Measurements from ENCODE around the gene WDR6. TPM values are rescaled to one million over a fixed set of nuclear protein-coding genes. Genes with fewer than 3 reads are reported as not detected.

The WDR6 gene
- total RNA-seq, 1 donor from 2014 or later, result 168 TPM

DNA sequence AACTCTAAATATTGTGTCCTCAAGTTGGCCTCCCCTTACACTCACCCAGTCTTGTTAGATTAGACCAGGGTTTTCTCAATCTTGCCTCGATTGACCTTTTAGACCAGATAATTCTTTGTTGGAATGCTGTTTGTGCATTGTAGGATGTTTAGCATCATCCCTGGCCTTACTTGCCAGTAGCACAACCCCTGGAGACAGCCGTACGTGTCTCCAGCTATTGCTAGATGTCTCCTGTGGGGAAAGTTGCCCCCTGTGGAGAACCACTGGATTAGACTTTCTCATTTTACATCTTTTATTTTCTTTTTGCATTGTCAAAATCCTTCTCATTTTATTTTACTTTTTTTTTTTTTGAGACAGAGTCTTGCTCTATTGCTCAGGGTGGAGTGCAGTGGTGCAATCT is 2.2 kb downstream of the WDR6 start:
- Mint-ChIP-seq H3K4me3 (ENCODE audit: unreplicated experiment) (peak overlapping the region; percentile 26), H3K27ac (ENCODE audit: unreplicated experiment) (peak overlapping the region; percentile 76)

DNA sequence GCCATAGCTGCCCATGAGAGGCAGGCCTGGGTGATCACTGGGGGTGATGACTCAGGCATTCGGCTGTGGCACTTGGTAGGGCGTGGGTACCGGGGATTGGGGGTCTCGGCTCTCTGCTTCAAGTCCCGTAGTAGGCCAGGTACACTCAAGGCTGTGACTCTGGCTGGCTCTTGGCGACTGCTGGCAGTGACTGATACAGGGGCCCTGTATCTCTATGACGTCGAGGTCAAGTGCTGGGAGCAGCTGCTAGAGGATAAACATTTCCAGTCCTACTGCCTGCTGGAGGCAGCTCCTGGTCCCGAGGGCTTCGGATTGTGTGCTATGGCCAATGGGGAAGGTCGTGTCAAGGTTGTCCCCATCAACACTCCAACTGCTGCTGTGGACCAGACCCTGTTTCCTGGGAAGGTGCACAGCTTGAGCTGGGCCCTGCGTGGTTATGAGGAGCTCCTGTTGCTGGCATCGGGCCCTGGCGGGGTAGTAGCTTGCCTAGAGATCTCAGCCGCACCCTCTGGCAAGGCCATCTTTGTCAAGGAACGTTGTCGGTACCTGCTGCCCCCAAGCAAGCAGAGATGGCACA is 5.3 kb downstream of the WDR6 start:
- Mint-ChIP-seq H3K9me3 (ENCODE audit: low read depth) (no peaks in the 10 kb centered on the region), H3K4me1 (ENCODE audit: low read depth) (peaks cover 38% of the 10 kb centered on the region), H3K27me3 (ENCODE audit: low read depth) (no peaks in the 10 kb centered on the region), H3K27ac (ENCODE audit: unreplicated experiment) (no peak overlapping the region), H3K4me3 (ENCODE audit: unreplicated experiment) (no peak overlapping the region), H3K36me3 (ENCODE audit: low read depth) (peaks cover 22% of the 10 kb centered on the region)
- DNase-seq (ENCODE audit: low spot score), result no peak
- TF ChIP-seq, protein P1, sequence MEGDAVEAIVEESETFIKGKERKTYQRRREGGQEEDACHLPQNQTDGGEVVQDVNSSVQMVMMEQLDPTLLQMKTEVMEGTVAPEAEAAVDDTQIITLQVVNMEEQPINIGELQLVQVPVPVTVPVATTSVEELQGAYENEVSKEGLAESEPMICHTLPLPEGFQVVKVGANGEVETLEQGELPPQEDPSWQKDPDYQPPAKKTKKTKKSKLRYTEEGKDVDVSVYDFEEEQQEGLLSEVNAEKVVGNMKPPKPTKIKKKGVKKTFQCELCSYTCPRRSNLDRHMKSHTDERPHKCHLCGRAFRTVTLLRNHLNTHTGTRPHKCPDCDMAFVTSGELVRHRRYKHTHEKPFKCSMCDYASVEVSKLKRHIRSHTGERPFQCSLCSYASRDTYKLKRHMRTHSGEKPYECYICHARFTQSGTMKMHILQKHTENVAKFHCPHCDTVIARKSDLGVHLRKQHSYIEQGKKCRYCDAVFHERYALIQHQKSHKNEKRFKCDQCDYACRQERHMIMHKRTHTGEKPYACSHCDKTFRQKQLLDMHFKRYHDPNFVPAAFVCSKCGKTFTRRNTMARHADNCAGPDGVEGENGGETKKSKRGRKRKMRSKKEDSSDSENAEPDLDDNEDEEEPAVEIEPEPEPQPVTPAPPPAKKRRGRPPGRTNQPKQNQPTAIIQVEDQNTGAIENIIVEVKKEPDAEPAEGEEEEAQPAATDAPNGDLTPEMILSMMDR (IDR thresholded peaks at IDR 0.05), result no peak

More for the DNA sequence above, 2.2 kb downstream of the WDR6 start:
- Mint-ChIP-seq H3K9me3 (ENCODE audit: low read depth) (no peaks in the 10 kb centered on the region), H3K36me3 (ENCODE audit: low read depth) (peaks cover 11% of the 10 kb centered on the region), H3K27me3 (ENCODE audit: low read depth) (no peaks in the 10 kb centered on the region), H3K4me1 (ENCODE audit: low read depth) (peaks cover 35% of the 10 kb centered on the region)
- DNase-seq (ENCODE audit: low spot score), result no peak
- TF ChIP-seq, protein P1 (IDR thresholded peaks at IDR 0.05), result no peak

DNA sequence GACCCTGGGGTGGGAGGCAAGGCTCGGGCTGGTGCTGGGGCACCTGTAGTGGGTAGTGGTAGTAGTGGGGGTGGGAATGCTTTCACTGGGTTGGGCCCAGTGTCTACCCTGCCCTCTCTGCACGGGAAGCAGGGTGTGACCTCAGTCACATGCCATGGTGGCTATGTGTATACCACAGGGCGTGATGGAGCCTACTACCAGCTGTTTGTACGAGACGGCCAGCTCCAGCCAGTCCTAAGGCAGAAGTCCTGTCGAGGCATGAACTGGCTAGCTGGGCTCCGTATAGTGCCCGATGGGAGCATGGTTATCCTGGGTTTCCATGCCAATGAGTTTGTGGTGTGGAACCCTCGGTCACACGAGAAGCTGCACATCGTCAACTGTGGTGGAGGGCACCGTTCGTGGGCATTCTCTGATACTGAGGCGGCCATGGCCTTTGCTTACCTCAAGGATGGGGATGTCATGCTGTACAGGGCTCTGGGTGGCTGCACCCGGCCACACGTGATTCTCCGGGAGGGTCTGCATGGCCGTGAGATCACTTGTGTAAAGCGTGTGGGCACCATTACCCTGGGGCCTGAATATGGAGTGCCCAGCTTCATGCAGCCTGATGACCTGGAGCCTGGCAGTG is 6.0 kb downstream of the WDR6 start:
- no peaks in the 10 kb centered on the region for H3K27me3 Mint-ChIP-seq (ENCODE audit: low read depth)
- H3K4me1 Mint-ChIP-seq (ENCODE audit: low read depth), result peaks cover 35% of the 10 kb centered on the region
- DNase-seq (ENCODE audit: low spot score), result no peak
- no peak overlapping the region for H3K27ac Mint-ChIP-seq (ENCODE audit: unreplicated experiment)
- TF ChIP-seq, protein P1 (IDR thresholded peaks at IDR 0.05), result no peak
- peaks cover 22% of the 10 kb centered on the region for H3K36me3 Mint-ChIP-seq (ENCODE audit: low read depth)
- no peak overlapping the region for H3K4me3 Mint-ChIP-seq (ENCODE audit: unreplicated experiment)
- H3K9me3 Mint-ChIP-seq (ENCODE audit: low read depth), result no peaks in the 10 kb centered on the region

DNA sequence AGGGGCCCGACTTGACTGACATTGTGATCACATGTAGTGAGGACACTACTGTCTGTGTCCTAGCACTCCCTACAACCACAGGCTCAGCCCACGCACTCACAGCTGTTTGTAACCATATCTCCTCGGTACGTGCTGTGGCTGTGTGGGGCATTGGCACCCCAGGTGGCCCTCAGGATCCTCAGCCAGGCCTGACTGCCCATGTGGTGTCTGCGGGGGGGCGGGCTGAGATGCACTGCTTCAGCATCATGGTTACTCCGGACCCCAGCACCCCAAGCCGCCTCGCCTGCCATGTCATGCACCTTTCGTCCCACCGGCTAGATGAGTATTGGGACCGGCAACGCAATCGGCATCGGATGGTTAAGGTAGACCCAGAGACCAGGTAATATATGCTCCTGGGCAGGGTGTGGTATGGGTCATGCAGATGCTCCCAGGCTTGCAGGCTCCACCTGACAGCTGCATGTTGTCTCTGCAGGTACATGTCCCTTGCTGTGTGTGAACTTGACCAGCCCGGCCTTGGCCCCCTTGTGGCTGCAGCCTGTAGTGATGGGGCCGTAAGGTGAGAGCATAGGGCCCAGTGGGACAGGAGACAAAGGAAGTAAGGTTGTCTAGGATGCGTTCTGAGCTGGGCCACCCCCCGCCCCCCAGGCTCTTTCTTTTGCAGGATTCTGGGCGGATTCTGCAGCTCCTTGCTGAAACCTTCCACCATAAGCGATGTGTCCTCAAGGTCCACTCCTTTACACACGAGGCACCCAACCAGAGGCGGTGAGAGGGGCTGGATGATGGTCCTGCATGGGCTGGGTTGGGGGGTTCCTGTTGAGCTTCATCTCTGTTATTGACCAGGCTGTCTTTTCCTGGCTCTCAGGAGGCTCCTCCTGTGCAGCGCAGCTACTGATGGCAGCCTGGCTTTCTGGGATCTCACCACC is 6.8 kb downstream of the WDR6 start:
- TF ChIP-seq, protein P1 (IDR thresholded peaks at IDR 0.05), result peak; percentile 75
- Mint-ChIP-seq H3K9me3 (ENCODE audit: low read depth) (no peaks in the 10 kb centered on the region), H3K27ac (ENCODE audit: unreplicated experiment) (no peak overlapping the region), H3K4me1 (ENCODE audit: low read depth) (peaks cover 32% of the 10 kb centered on the region), H3K27me3 (ENCODE audit: low read depth) (no peaks in the 10 kb centered on the region), H3K4me3 (ENCODE audit: unreplicated experiment) (no peak overlapping the region), H3K36me3 (ENCODE audit: low read depth) (peaks cover 22% of the 10 kb centered on the region)
- no peak for DNase-seq (ENCODE audit: low spot score)

DNA sequence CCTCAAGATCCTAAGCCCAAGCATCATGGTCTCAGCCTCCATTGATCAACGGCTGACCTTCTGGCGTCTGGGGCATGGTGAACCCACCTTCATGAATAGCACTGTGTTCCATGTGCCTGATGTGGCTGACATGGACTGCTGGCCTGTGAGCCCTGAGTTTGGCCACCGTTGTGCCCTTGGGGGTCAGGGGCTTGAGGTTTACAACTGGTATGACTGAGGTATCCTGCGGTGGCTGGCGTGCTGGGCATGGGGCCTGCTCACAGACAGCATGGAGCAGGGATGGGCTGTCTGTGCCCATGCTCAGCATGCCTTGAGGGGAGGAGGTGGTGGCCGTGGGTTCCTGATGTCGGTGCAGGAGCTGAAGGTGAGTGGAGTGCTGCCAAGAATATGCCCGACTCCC is 7.9 kb downstream of the WDR6 start:
- Mint-ChIP-seq H3K27ac (ENCODE audit: unreplicated experiment) (peak overlapping the region; percentile 70), H3K4me1 (ENCODE audit: low read depth) (peaks cover 34% of the 10 kb centered on the region), H3K27me3 (ENCODE audit: low read depth) (no peaks in the 10 kb centered on the region), H3K4me3 (ENCODE audit: unreplicated experiment) (no peak overlapping the region), H3K36me3 (ENCODE audit: low read depth) (peaks cover 19% of the 10 kb centered on the region), H3K9me3 (ENCODE audit: low read depth) (no peaks in the 10 kb centered on the region)
- TF ChIP-seq, protein P1 (IDR thresholded peaks at IDR 0.05), result no peak
- DNase-seq (ENCODE audit: low spot score), result no peak

Data from chondrocyte (in vitro differentiated cells).